ENCODE results near the gene TCF7L2.
"Not testable (repeated sequence)": the region's sequence is repeated elsewhere in the genome, so short reads cannot be mapped to it uniquely, and the experiment has no call there.

Gene TCF7L2

GRCh38 chr10:113103131-113103840 lies 153.2 kb downstream of the TCF7L2 start:
- peak; percentile 86 for DNase-seq

GRCh38 chr10:113104047-113104446 lies 154.0 kb downstream of the TCF7L2 start:
- peak; percentile 50 for DNase-seq

- DNase-seq, result no peak
These were observed 158.3 kb downstream of the TCF7L2 start for GRCh38 chr10:113108194-113108835.

- DNase-seq, result no peak
These were observed 158.9 kb downstream of the TCF7L2 start for GRCh38 chr10:113108948-113109347.

GRCh38 chr10:113109482-113109881 lies 159.4 kb downstream of the TCF7L2 start:
- not testable (repeated sequence) for DNase-seq

- no peak for DNase-seq
These were observed 161.2 kb downstream of the TCF7L2 start for GRCh38 chr10:113111260-113111659.

GRCh38 chr10:113111900-113112853 lies 162.1 kb downstream of the TCF7L2 start:
- peak; percentile 47 for DNase-seq

- DNase-seq, result no peak
These were observed 163.2 kb downstream of the TCF7L2 start for GRCh38 chr10:113113241-113113640.

GRCh38 chr10:113113918-113114317 lies 163.9 kb downstream of the TCF7L2 start:
- DNase-seq, result no peak

GRCh38 chr10:113115556-113115955 lies 165.5 kb downstream of the TCF7L2 start:
- no peak for DNase-seq

GRCh38 chr10:113118882-113119281 lies 168.8 kb downstream of the TCF7L2 start:
- no peak for DNase-seq

GRCh38 chr10:113119801-113120200 lies 169.8 kb downstream of the TCF7L2 start:
- no peak for DNase-seq

- DNase-seq, result no peak
These were observed 171.1 kb downstream of the TCF7L2 start for GRCh38 chr10:113121153-113121552.

- no peak for DNase-seq
These were observed 172.9 kb downstream of the TCF7L2 start for GRCh38 chr10:113122947-113123346.

- DNase-seq, result no peak
These were observed 174.7 kb downstream of the TCF7L2 start for GRCh38 chr10:113124724-113125123.

GRCh38 chr10:113125612-113126011 lies 175.6 kb downstream of the TCF7L2 start:
- DNase-seq, result no peak

- DNase-seq, result peak; percentile 74
These were observed 176.5 kb downstream of the TCF7L2 start for GRCh38 chr10:113126229-113127201.

- DNase-seq, result no peak
These were observed 177.3 kb downstream of the TCF7L2 start for GRCh38 chr10:113127261-113127900.

- no peak for DNase-seq
These were observed 177.8 kb downstream of the TCF7L2 start for GRCh38 chr10:113127901-113128283.

GRCh38 chr10:113128450-113129070 lies 178.5 kb downstream of the TCF7L2 start:
- no peak for DNase-seq

- no peak for DNase-seq
These were observed 179.1 kb downstream of the TCF7L2 start for GRCh38 chr10:113129117-113129516.
